NOMO-1 treated with DMSO at 0.1 percent for 48 hours (cell line): ENCODE measurements around the gene SETD1B.
A peak's percentile ranks its signal among the peaks of the same experiment; 100 is the strongest.
"Not testable (repeated sequence)": the region's sequence is repeated elsewhere in the genome, so short reads cannot be mapped to it uniquely, and the experiment has no call there.

Experiments used
- DNase-seq: peaks from one replicate; lab custom pipeline; 2025; ENCODE audit not compliant: unreplicated experiment; lab: John Stamatoyannopoulos, UW

SETD1B gene

GRCh38 chr12:121803861-121804416 lies at the start of gene SETD1B:
Gene SETD1B, plus strand, starts transcription at chr12:121804009. Its CDS starts 729 bp downstream, at chr12:121804738.
- peak; percentile 67 for DNase-seq

GRCh38 chr12:121754836-121755235 lies 49.0 kb upstream of the SETD1B start:
- no peak for DNase-seq

GRCh38 chr12:121755591-121755990 lies 48.2 kb upstream of the SETD1B start:
- DNase-seq: no peak

- DNase-seq: not testable (repeated sequence)
Observed at GRCh38 chr12:121758536-121758935, 45.3 kb upstream of the SETD1B start.

- DNase-seq: no peak
Observed at GRCh38 chr12:121762269-121762668, 41.5 kb upstream of the SETD1B start.

GRCh38 chr12:121764808-121765207 lies 39.0 kb upstream of the SETD1B start:
- DNase-seq: no peak

- DNase-seq: no peak
Observed at GRCh38 chr12:121765573-121765972, 38.2 kb upstream of the SETD1B start.

GRCh38 chr12:121766290-121767039 lies 37.3 kb upstream of the SETD1B start:
- no peak for DNase-seq

GRCh38 chr12:121767525-121768016 lies 36.2 kb upstream of the SETD1B start:
- DNase-seq: no peak

GRCh38 chr12:121769297-121769830 lies 34.4 kb upstream of the SETD1B start:
- no peak for DNase-seq

- DNase-seq: no peak
Observed at GRCh38 chr12:121769831-121770301, 33.9 kb upstream of the SETD1B start.

GRCh38 chr12:121770388-121770787 lies 33.4 kb upstream of the SETD1B start:
- no peak for DNase-seq

- DNase-seq: no peak
Observed at GRCh38 chr12:121770813-121771625, 32.8 kb upstream of the SETD1B start.

- peak; percentile 51 for DNase-seq
Observed at GRCh38 chr12:121773011-121773777, 30.6 kb upstream of the SETD1B start.

- DNase-seq: no peak
Observed at GRCh38 chr12:121774968-121775474, 28.8 kb upstream of the SETD1B start.

GRCh38 chr12:121775501-121775900 lies 28.3 kb upstream of the SETD1B start:
- DNase-seq: no peak

- DNase-seq: peak; percentile 41
Observed at GRCh38 chr12:121776190-121777098, 27.4 kb upstream of the SETD1B start.

GRCh38 chr12:121778567-121779421 lies 25.0 kb upstream of the SETD1B start:
- DNase-seq: no peak
